NOMO-1 treated with dmso at 0.1 percent for 144 hours (cell line): Measurements from ENCODE around the gene MSH5.

Experiments used
- DNase-seq: peaks from one replicate; lab custom pipeline; 2025; ENCODE audit not compliant: unreplicated experiment; lab: John Stamatoyannopoulos, UW

MSH5 gene

GRCh38 chr6:31712296-31712695 is 27.5 kb upstream of the MSH5 start:
- DNase-seq, result no peak

GRCh38 chr6:31713465-31713864 is 26.3 kb upstream of the MSH5 start:
- DNase-seq, result no peak

- no peak for DNase-seq
Measured at GRCh38 chr6:31713991-31714684, 25.7 kb upstream of the MSH5 start.

GRCh38 chr6:31715022-31715958 is 24.5 kb upstream of the MSH5 start, which contains the start of gene LY6G6D:
LY6G6D (plus strand) TSS chr6:31715348; CDS start chr6:31715356, 8 bp downstream.
- no peak for DNase-seq

GRCh38 chr6:31717499-31718222 is 22.1 kb upstream of the MSH5 start:
- DNase-seq, result no peak

- no peak for DNase-seq
Measured at GRCh38 chr6:31718265-31718664, 21.5 kb upstream of the MSH5 start.

- DNase-seq, result no peak
Measured at GRCh38 chr6:31719001-31719400, 20.8 kb upstream of the MSH5 start.

GRCh38 chr6:31720196-31720770 is 19.5 kb upstream of the MSH5 start:
- no peak for DNase-seq

- no peak for DNase-seq
Measured at GRCh38 chr6:31721351-31722020, 18.3 kb upstream of the MSH5 start, which contains the start of gene LY6G6C. LY6G6C (minus strand) TSS chr6:31721746; CDS start chr6:31721679, 67 bp downstream.

- no peak for DNase-seq
Measured at GRCh38 chr6:31722173-31722572, 17.6 kb upstream of the MSH5 start.

GRCh38 chr6:31723245-31723979 is 16.4 kb upstream of the MSH5 start, which contains the start of gene MPIG6B:
MPIG6B (plus strand) TSS chr6:31723373; CDS start chr6:31723384, 11 bp downstream.
- no peak for DNase-seq

- no peak for DNase-seq
Measured at GRCh38 chr6:31723980-31724691, 15.7 kb upstream of the MSH5 start.

- no peak for DNase-seq
Measured at GRCh38 chr6:31725502-31726350, 14.1 kb upstream of the MSH5 start.

GRCh38 chr6:31727034-31727716 is 12.6 kb upstream of the MSH5 start:
- no peak for DNase-seq

GRCh38 chr6:31727717-31728671 is 11.8 kb upstream of the MSH5 start:
- DNase-seq, result peak; percentile 69

- DNase-seq, result no peak
Measured at GRCh38 chr6:31728767-31729514, 10.9 kb upstream of the MSH5 start, which contains the start of gene DDAH2. DDAH2 (minus strand) TSS chr6:31729299; CDS start chr6:31729161, 138 bp downstream.
